ENCODE data around the gene ADAMTS12. TPM values are rescaled to one million over a fixed set of nuclear protein-coding genes. Genes with fewer than 3 reads are reported as not detected.

Gene ADAMTS12
- total and polyA plus RNA-seq, 4 donors = 0.49 to 6.4 (median 2.3) TPM

DNA sequence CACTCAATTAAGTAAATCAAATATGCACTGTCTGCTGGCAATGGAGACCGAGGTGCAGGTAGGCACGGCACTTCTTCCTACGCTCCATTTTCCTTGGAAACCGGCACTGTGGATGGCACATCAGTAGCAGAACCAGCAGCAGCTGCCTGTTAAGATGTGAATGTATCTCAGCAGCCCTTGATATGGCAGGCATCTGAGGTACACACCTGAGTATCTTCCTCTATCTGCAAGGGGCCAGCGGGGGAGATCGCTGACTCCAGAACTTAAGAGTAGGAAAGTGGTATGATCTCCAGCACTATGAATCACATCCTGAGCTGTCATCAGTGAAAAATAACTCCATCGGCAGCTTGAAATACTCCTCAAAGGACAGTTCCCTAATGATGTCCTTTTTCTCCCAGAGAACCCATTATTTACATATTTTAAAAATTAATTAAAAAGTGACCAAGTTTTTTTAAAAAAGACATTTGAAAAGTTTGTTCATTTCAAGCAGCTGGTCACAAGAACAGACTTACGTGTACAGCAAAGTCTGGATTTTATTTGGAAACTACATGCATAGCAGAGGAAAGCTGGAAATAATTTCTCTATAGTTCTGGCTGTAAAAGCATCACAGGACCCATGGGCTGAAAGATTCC, 97.1 kb downstream of the ADAMTS12 start:
- 81% methylated on average over 8 of the region's 8 CpGs for WGBS
- TF ChIP-seq FOXA1 (IDR thresholded peaks at IDR 0.05) (no peak), ZBTB33 (IDR thresholded peaks at IDR 0.05) (no peak), NR2F2 (IDR thresholded peaks at IDR 0.05) (no peak), HNF4G (IDR thresholded peaks at IDR 0.05) (no peak), GABPA (IDR thresholded peaks at IDR 0.05 in 1 of 2, conservative IDR thresholded peaks at IDR 0.05 in 1 of 2) (no peak), HNF4A (conservative IDR thresholded peaks at IDR 0.05) (no peak), RAD21 (IDR thresholded peaks at IDR 0.05) (no peak), TAF1 (conservative IDR thresholded peaks at IDR 0.05) (no peak), RXRA (IDR thresholded peaks at IDR 0.05) (no peak), FOXA2 (IDR thresholded peaks at IDR 0.05) (no peak)
- TF ChIP-seq, protein P1, sequence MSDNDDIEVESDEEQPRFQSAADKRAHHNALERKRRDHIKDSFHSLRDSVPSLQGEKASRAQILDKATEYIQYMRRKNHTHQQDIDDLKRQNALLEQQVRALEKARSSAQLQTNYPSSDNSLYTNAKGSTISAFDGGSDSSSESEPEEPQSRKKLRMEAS (IDR thresholded peaks at IDR 0.05) = no peak
- TF ChIP-seq, protein P2, sequence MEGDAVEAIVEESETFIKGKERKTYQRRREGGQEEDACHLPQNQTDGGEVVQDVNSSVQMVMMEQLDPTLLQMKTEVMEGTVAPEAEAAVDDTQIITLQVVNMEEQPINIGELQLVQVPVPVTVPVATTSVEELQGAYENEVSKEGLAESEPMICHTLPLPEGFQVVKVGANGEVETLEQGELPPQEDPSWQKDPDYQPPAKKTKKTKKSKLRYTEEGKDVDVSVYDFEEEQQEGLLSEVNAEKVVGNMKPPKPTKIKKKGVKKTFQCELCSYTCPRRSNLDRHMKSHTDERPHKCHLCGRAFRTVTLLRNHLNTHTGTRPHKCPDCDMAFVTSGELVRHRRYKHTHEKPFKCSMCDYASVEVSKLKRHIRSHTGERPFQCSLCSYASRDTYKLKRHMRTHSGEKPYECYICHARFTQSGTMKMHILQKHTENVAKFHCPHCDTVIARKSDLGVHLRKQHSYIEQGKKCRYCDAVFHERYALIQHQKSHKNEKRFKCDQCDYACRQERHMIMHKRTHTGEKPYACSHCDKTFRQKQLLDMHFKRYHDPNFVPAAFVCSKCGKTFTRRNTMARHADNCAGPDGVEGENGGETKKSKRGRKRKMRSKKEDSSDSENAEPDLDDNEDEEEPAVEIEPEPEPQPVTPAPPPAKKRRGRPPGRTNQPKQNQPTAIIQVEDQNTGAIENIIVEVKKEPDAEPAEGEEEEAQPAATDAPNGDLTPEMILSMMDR (IDR thresholded peaks at IDR 0.05; ENCODE audit: low read depth, low read length, missing input control) = no peak
- Histone ChIP-seq H3K27ac (ENCODE audit: low read depth in 1 of 2, low read length in 2 of 2) (no peak overlapping the region), H3K4me1 (ENCODE audit: control insufficient read depth in 4 of 4, insufficient read depth in 4 of 4, low read length in 3 of 4) (no peaks in the 10 kb centered on the region), H3K9me3 (ENCODE audit: control insufficient read depth in 4 of 4, low read length in 3 of 4) (no peaks in the 10 kb centered on the region), H3K9ac (ENCODE audit: low read depth in 1 of 2, low read length in 2 of 2) (no peak overlapping the region), H3K27me3 (ENCODE audit: control insufficient read depth in 4 of 4, insufficient read depth in 4 of 4, low read length in 3 of 4) (no peaks in the 10 kb centered on the region), H3K4me3 (ENCODE audit: low read depth in 1 of 3, low read length in 3 of 3) (no peak overlapping the region), H3K36me3 (ENCODE audit: control insufficient read depth in 4 of 4, insufficient read depth in 3 of 4, low read depth in 1 of 4, low read length in 3 of 4) (no peaks in the 10 kb centered on the region)
- no peak for DNase-seq (ENCODE audit: low spot score)

DNA sequence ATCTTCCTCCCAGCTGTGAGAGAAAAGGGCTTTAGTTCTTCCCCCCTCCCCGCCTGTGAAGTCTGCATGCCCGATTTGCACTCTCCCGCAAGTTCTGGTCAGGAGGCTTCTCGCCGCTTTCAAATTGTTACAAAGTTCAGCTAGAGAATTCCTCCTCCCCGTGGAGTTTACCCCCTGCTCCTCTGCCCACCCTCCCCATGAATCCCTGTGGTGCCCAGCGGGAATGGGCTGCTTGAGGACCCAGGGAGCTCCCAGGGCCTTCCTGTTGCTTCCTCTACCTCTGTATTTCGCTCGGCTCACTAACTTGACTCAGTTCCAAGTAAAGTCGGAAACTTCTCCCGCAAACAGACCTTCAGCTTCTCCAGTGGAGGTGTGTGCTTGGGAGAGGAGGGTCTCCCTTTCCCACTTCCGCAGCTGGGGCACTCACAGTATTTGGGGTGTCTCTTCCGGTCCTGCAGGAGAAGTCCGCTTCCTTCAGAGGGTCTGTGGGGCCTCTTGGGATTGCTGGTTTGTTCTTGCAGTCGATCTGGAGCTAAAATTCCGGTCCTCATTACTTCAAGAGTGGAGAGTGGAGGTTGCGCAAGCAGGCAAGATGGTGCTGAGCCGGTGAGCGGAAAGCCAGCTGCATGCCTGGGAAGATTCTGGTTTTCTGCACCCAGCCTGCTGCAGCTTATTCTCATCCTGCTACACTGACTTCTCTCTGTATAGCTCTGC, 97.8 kb downstream of the ADAMTS12 start:
- H3K4me1 ChIP-seq (ENCODE audit: control insufficient read depth in 4 of 4, insufficient read depth in 4 of 4, low read length in 3 of 4) = no peaks in the 10 kb centered on the region
- no peak overlapping the region for H3K27ac ChIP-seq (ENCODE audit: low read depth in 1 of 2, low read length in 2 of 2)
- H3K9me3 ChIP-seq (ENCODE audit: control insufficient read depth in 4 of 4, low read length in 3 of 4) = no peaks in the 10 kb centered on the region
- no peak for TF ChIP-seq JUND (IDR thresholded peaks at IDR 0.05)
- H3K9ac ChIP-seq (ENCODE audit: low read depth in 1 of 2, low read length in 2 of 2) = no peak overlapping the region
- WGBS = 79% methylated on average over 19 of the region's 19 CpGs
- H3K36me3 ChIP-seq (ENCODE audit: control insufficient read depth in 4 of 4, insufficient read depth in 3 of 4, low read depth in 1 of 4, low read length in 3 of 4) = no peaks in the 10 kb centered on the region
- no peaks in the 10 kb centered on the region for H3K27me3 ChIP-seq (ENCODE audit: control insufficient read depth in 4 of 4, insufficient read depth in 4 of 4, low read length in 3 of 4)
- H3K4me3 ChIP-seq (ENCODE audit: low read depth in 1 of 3, low read length in 3 of 3) = no peak overlapping the region
- no peak for DNase-seq (ENCODE audit: low spot score)

DNA sequence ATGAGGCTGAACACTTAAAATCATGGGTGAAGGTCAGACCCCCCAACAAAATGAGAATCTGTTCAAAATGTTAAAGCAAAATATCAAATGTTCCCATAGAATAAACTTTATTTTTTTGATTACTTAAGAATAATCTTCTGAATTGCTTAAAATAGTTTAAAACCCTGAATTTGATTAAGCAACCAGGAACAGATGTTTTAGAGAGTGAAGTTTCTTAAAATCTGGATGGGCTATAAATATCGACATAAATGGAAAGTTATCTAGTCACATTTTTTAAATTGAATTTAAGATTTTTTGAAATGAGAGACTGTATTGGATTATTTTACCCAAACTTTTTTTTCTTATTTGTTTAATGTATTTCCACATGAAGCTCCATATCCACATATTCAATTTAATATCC, 98.5 kb downstream of the ADAMTS12 start:
- Histone ChIP-seq H3K36me3 (ENCODE audit: control insufficient read depth in 4 of 4, insufficient read depth in 3 of 4, low read depth in 1 of 4, low read length in 3 of 4) (no peaks in the 10 kb centered on the region), H3K9me3 (ENCODE audit: control insufficient read depth in 4 of 4, low read length in 3 of 4) (no peaks in the 10 kb centered on the region), H3K27ac (ENCODE audit: low read depth in 1 of 2, low read length in 2 of 2) (no peak overlapping the region), H3K9ac (ENCODE audit: low read depth in 1 of 2, low read length in 2 of 2) (no peak overlapping the region), H3K4me1 (ENCODE audit: control insufficient read depth in 4 of 4, insufficient read depth in 4 of 4, low read length in 3 of 4) (no peaks in the 10 kb centered on the region), H3K4me3 (ENCODE audit: low read depth in 1 of 3, low read length in 3 of 3) (no peak overlapping the region), H3K27me3 (ENCODE audit: control insufficient read depth in 4 of 4, insufficient read depth in 4 of 4, low read length in 3 of 4) (no peaks in the 10 kb centered on the region)
- WGBS = 90% methylated on average over 1 of the region's 1 CpG
- DNase-seq (ENCODE audit: low spot score) = no peak
- TF ChIP-seq, protein P3, sequence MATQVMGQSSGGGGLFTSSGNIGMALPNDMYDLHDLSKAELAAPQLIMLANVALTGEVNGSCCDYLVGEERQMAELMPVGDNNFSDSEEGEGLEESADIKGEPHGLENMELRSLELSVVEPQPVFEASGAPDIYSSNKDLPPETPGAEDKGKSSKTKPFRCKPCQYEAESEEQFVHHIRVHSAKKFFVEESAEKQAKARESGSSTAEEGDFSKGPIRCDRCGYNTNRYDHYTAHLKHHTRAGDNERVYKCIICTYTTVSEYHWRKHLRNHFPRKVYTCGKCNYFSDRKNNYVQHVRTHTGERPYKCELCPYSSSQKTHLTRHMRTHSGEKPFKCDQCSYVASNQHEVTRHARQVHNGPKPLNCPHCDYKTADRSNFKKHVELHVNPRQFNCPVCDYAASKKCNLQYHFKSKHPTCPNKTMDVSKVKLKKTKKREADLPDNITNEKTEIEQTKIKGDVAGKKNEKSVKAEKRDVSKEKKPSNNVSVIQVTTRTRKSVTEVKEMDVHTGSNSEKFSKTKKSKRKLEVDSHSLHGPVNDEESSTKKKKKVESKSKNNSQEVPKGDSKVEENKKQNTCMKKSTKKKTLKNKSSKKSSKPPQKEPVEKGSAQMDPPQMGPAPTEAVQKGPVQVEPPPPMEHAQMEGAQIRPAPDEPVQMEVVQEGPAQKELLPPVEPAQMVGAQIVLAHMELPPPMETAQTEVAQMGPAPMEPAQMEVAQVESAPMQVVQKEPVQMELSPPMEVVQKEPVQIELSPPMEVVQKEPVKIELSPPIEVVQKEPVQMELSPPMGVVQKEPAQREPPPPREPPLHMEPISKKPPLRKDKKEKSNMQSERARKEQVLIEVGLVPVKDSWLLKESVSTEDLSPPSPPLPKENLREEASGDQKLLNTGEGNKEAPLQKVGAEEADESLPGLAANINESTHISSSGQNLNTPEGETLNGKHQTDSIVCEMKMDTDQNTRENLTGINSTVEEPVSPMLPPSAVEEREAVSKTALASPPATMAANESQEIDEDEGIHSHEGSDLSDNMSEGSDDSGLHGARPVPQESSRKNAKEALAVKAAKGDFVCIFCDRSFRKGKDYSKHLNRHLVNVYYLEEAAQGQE (IDR thresholded peaks at IDR 0.05) = no peak
- TF ChIP-seq, protein P2 (IDR thresholded peaks at IDR 0.05; ENCODE audit: low read depth, low read length, missing input control) = no peak
- TF ChIP-seq, protein P1 (IDR thresholded peaks at IDR 0.05) = no peak

All from liver (tissue), 9 donors.